Testis (tissue), 2 donors: ENCODE results near the gene COLGALT1.
"Not testable (repeated sequence)": the region's sequence is repeated elsewhere in the genome, so short reads cannot be mapped to it uniquely, and the experiment has no call there.

Source experiments
- POLR2A ChIP-seq: fragments of 450-650 bp; IDR thresholded peaks from one replicate; pipeline ENCODE4 v1.6.1; 2017; ENCODE audit warnings: antibody characterized with exemption, mild to moderate bottlenecking, moderate library complexity
- TF ChIP-seq, protein P1 (sequence below), 3 experiments: fragments of 450-650 bp in 2 of 3; fragments of 200-600 bp in 1 of 3; sonication (generic) in 1 of 3; IDR thresholded peaks; one replicate each; pipeline ENCODE4 v1.5.1; 2016 to 2019; ENCODE audit warnings: antibody characterized with exemption in 3 of 3, mild to moderate bottlenecking in 2 of 3, moderate library complexity in 1 of 3

DNA sequence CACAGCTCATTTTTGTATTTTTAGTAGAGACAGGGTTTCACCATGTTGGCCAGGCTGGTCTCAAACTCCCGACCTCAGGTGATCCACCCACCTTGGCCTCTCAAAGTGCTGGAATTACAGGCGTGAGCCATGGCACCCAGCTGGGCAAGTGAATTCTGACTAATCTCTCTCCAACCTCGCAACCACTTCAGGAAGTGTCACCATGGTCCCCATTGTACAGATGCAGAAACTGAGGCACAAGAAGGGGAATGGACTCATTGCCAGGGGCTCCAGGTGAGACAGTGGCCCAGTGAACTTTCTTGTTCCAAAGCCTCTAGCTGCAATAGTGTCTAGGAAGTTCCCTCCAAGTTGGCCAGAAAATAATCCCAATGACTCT, 46.9 kb upstream of the COLGALT1 start:
- TF ChIP-seq POLR2A, result not testable (repeated sequence)
- TF ChIP-seq, protein P1, sequence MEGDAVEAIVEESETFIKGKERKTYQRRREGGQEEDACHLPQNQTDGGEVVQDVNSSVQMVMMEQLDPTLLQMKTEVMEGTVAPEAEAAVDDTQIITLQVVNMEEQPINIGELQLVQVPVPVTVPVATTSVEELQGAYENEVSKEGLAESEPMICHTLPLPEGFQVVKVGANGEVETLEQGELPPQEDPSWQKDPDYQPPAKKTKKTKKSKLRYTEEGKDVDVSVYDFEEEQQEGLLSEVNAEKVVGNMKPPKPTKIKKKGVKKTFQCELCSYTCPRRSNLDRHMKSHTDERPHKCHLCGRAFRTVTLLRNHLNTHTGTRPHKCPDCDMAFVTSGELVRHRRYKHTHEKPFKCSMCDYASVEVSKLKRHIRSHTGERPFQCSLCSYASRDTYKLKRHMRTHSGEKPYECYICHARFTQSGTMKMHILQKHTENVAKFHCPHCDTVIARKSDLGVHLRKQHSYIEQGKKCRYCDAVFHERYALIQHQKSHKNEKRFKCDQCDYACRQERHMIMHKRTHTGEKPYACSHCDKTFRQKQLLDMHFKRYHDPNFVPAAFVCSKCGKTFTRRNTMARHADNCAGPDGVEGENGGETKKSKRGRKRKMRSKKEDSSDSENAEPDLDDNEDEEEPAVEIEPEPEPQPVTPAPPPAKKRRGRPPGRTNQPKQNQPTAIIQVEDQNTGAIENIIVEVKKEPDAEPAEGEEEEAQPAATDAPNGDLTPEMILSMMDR (IDR thresholded peaks at IDR 0.05), result not testable (repeated sequence)
